Measurements from ENCODE around the gene SH3TC1.

DNA sequence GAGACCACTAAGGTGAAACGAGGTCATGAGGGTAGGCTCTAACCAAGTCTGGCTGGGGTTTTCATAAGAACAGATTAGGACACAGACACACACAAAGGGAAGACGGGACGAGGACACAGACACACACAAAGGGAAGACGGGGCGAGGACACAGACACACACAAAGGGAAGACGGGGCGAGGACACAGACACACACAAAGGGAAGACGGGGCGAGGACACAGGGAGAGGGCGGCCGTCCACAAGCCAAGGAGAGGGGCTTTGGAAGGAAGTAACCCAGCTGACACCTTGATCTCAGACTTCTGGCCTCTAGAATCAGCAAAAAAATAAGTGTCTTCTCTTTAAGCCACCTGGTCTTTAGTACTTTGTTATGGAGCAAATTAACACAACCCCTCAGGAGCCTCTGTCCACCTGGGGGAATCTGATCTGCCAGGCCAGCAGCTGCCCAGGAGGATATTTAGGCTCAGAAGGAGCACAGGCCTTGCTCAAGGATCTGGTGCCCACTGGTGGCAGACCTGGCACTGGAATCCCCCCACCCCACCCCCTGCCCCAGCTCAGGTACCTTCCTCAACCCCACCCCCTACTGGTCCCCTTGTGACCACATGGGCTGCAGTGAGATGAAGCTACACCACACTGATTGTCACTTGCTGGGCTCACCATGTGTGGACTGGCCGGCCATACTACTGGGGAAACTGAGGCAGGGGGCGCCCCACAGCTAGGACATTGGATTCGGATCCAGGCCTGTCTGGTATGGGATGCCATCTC is 43.2 kb upstream of the SH3TC1 start:
- TF ChIP-seq GABPA (IDR thresholded peaks at IDR 0.05; ENCODE audit: low read depth) (no peak), POLR2AphosphoS5 (IDR thresholded peaks at IDR 0.05; ENCODE audit: low read depth) (no peak), SPI1 (IDR thresholded peaks at IDR 0.05; ENCODE audit: borderline replicate concordance, low read depth) (no peak)
- TF ChIP-seq, protein P1, sequence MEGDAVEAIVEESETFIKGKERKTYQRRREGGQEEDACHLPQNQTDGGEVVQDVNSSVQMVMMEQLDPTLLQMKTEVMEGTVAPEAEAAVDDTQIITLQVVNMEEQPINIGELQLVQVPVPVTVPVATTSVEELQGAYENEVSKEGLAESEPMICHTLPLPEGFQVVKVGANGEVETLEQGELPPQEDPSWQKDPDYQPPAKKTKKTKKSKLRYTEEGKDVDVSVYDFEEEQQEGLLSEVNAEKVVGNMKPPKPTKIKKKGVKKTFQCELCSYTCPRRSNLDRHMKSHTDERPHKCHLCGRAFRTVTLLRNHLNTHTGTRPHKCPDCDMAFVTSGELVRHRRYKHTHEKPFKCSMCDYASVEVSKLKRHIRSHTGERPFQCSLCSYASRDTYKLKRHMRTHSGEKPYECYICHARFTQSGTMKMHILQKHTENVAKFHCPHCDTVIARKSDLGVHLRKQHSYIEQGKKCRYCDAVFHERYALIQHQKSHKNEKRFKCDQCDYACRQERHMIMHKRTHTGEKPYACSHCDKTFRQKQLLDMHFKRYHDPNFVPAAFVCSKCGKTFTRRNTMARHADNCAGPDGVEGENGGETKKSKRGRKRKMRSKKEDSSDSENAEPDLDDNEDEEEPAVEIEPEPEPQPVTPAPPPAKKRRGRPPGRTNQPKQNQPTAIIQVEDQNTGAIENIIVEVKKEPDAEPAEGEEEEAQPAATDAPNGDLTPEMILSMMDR (IDR thresholded peaks at IDR 0.05; ENCODE audit: insufficient read depth, low read length): no peak
- TF ChIP-seq, protein P2, sequence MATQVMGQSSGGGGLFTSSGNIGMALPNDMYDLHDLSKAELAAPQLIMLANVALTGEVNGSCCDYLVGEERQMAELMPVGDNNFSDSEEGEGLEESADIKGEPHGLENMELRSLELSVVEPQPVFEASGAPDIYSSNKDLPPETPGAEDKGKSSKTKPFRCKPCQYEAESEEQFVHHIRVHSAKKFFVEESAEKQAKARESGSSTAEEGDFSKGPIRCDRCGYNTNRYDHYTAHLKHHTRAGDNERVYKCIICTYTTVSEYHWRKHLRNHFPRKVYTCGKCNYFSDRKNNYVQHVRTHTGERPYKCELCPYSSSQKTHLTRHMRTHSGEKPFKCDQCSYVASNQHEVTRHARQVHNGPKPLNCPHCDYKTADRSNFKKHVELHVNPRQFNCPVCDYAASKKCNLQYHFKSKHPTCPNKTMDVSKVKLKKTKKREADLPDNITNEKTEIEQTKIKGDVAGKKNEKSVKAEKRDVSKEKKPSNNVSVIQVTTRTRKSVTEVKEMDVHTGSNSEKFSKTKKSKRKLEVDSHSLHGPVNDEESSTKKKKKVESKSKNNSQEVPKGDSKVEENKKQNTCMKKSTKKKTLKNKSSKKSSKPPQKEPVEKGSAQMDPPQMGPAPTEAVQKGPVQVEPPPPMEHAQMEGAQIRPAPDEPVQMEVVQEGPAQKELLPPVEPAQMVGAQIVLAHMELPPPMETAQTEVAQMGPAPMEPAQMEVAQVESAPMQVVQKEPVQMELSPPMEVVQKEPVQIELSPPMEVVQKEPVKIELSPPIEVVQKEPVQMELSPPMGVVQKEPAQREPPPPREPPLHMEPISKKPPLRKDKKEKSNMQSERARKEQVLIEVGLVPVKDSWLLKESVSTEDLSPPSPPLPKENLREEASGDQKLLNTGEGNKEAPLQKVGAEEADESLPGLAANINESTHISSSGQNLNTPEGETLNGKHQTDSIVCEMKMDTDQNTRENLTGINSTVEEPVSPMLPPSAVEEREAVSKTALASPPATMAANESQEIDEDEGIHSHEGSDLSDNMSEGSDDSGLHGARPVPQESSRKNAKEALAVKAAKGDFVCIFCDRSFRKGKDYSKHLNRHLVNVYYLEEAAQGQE (IDR thresholded peaks at IDR 0.05; ENCODE audit: insufficient replicate concordance, low read depth): no peak
